SK-N-SH (cell line): ENCODE data around the gene EXOC4. TPM values are rescaled to one million over a fixed set of nuclear protein-coding genes. Genes with fewer than 3 reads are reported as not detected.

Source experiments
- CTCF ChIA-PET: fragments of 300-600, 350-600 bp; formaldehyde crosslinking; extraction: SDS; loops from one replicate; lab custom pipeline; 2021; lab: Yijun Ruan, JAX
- POLR2A ChIA-PET: fragments of 350-600 bp; sonication (Branson Sonifier 250); formaldehyde crosslinking; extraction: SDS; loops from one replicate; lab custom pipeline; 2020; ENCODE audit warnings: antibody characterized with exemption, inconsistent platforms; lab: Yijun Ruan, JAX
- DNase-seq: peaks from one replicate; pipeline ENCODE4 v3.0.0; 2012
- H2AFZ ChIP-seq: fragments of 200-600 bp; sonication (generic); 2 replicates; pipeline ENCODE4 v1.8.1; 2016; ENCODE audit warnings: antibody characterized with exemption, mild to moderate bottlenecking, low read depth
- H3F3A ChIP-seq: fragments of 200-600 bp; sonication (generic); replicated peaks from 2 replicates; pipeline ENCODE3; 2016; ENCODE audit warnings: antibody characterized with exemption, mild to moderate bottlenecking; ENCODE audit not compliant: insufficient read depth
- H3K27ac ChIP-seq, 2 experiments: fragments of 200-500 bp in 1 of 2; fragments of 200-600 bp in 1 of 2; sonication (Bioruptor generic) in 1 of 2; sonication (generic), shearing (Covaris generic) in 1 of 2; 2 replicates each; pipeline versions ENCODE4 v1.5.1 to v1.6.1; 2014 to 2016; ENCODE audit warnings: low read depth in 2 of 2, inconsistent platforms in 1 of 2, low read length in 1 of 2, mild to moderate bottlenecking in 1 of 2, mixed read lengths in 1 of 2
- H3K27me3 ChIP-seq: fragments of 200-600 bp; sonication (generic), shearing (Covaris generic); 2 replicates; pipeline ENCODE4 v1.6.1; 2016; ENCODE audit warnings: mixed run types; ENCODE audit not compliant: insufficient read depth
- H3K36me3 ChIP-seq, 2 experiments: fragments of 200-500 bp in 1 of 2; fragments of 200-600 bp in 1 of 2; sonication (Bioruptor generic) in 1 of 2; sonication (generic) in 1 of 2; replicated peaks in 1 of 2; 2 replicates each; pipeline versions ENCODE3 to v1.5.1; 2014 to 2016; ENCODE audit warnings: low read length in 1 of 2, mild to moderate bottlenecking in 1 of 2; ENCODE audit not compliant: insufficient read depth in 2 of 2, control insufficient read depth in 1 of 2
- H3K4me1 ChIP-seq, 2 experiments: fragments of 200-500 bp in 1 of 2; fragments of 200-600 bp in 1 of 2; sonication (Bioruptor generic) in 1 of 2; sonication (generic), shearing (Covaris generic) in 1 of 2; 2 replicates each; pipeline versions ENCODE4 v1.5.1 to v1.6.1; 2014 to 2016; ENCODE audit warnings: low read depth in 1 of 2, low read length in 1 of 2, mixed run types in 1 of 2; ENCODE audit not compliant: insufficient read depth in 2 of 2, control insufficient read depth in 1 of 2
- H3K4me2 ChIP-seq: fragments of 200-600 bp; sonication (generic), shearing (Covaris generic); 2 replicates; pipeline ENCODE4 v1.6.1; 2017; ENCODE audit warnings: mixed run types
- H3K4me3 ChIP-seq, 2 experiments: fragments of 200-500 bp in 1 of 2; fragments of 200-600 bp in 1 of 2; sonication (Bioruptor generic) in 1 of 2; sonication (generic), shearing (Covaris generic) in 1 of 2; 2 replicates each; pipeline versions ENCODE4 v1.5.1 to v1.8.1; 2014 to 2016; ENCODE audit warnings: low read depth in 2 of 2, inconsistent platforms in 1 of 2, low read length in 1 of 2, mild to moderate bottlenecking in 1 of 2, mixed read lengths in 1 of 2, moderate library complexity in 1 of 2
- H3K79me2 ChIP-seq: fragments of 200-600 bp; sonication (generic); 2 replicates; pipeline ENCODE4 v1.8.1; 2017; ENCODE audit warnings: mild to moderate bottlenecking; ENCODE audit not compliant: insufficient read depth
- H3K9ac ChIP-seq: fragments of 200-600 bp; sonication (generic); 2 replicates; pipeline ENCODE4 v1.6.1; 2017; ENCODE audit warnings: mixed run types
- H3K9me2 ChIP-seq: fragments of 200-600 bp; sonication (generic); 2 replicates; pipeline ENCODE4 v1.6.1; 2017; ENCODE audit warnings: mixed run types
- H3K9me3 ChIP-seq: fragments of 200-600 bp; sonication (generic); 2 replicates; pipeline ENCODE4 v1.6.1; 2017; ENCODE audit warnings: mixed run types, mild to moderate bottlenecking, moderate library complexity
- H4K20me1 ChIP-seq: fragments of 200-600 bp; sonication (generic); 2 replicates; pipeline ENCODE4 v1.6.1; 2017; ENCODE audit warnings: mild to moderate bottlenecking, mixed run types; ENCODE audit not compliant: insufficient read depth
- EZH2phosphoT487 ChIP-seq: fragments of 200-600 bp; sonication (generic); IDR thresholded peaks from 2 replicates; pipeline ENCODE4 v1.6.1; 2017; ENCODE audit warnings: low read depth, mixed run types, mild to moderate bottlenecking, antibody characterized with exemption, moderate library complexity, borderline replicate concordance
- FOXM1 ChIP-seq: IDR thresholded peaks from 2 replicates; pipeline ENCODE4 v1.4.0; 2012; ENCODE audit warnings: low read depth, mild to moderate bottlenecking
- GABPA ChIP-seq: IDR thresholded peaks from 2 replicates; pipeline ENCODE4 v1.4.0; 2012; ENCODE audit warnings: low read depth, mild to moderate bottlenecking
- JUND ChIP-seq: IDR thresholded peaks from 2 replicates; pipeline ENCODE4 v1.4.0; 2012
- MEF2A ChIP-seq: IDR thresholded peaks from 2 replicates; pipeline ENCODE4 v1.4.0; 2012; ENCODE audit warnings: low read depth, borderline replicate concordance
- MXI1 ChIP-seq: IDR thresholded peaks from 2 replicates; pipeline ENCODE4 v1.6.1; 2012; ENCODE audit warnings: mild to moderate bottlenecking, low read depth, low read length, improper control_type of control experiment
- NFIC ChIP-seq: IDR thresholded peaks from 2 replicates; pipeline ENCODE4 v1.4.0; 2012; ENCODE audit warnings: borderline replicate concordance
- POLR2AphosphoS5 ChIP-seq: IDR thresholded peaks from 2 replicates; pipeline ENCODE4 v1.6.1; 2012; ENCODE audit warnings: low read depth, low read length
- RCOR1 ChIP-seq: fragments of 150-350 bp; IDR thresholded peaks from 2 replicates; pipeline ENCODE4 v1.6.1; 2017; ENCODE audit warnings: antibody characterized with exemption, low read length
- RXRA ChIP-seq: IDR thresholded peaks from 2 replicates; pipeline ENCODE4 v1.4.0; 2012; ENCODE audit warnings: low read depth, mild to moderate bottlenecking, borderline replicate concordance
- SIN3A ChIP-seq: IDR thresholded peaks from 2 replicates; pipeline ENCODE4 v1.6.1; 2012; ENCODE audit warnings: low read depth, mild to moderate bottlenecking, low read length, moderate library complexity, borderline replicate concordance
- SMC3 ChIP-seq: IDR thresholded peaks from 2 replicates; pipeline ENCODE4 v1.6.1; 2012; ENCODE audit warnings: low read depth, low read length, improper control_type of control experiment
- TAF1 ChIP-seq: IDR thresholded peaks from 2 replicates; pipeline ENCODE4 v1.6.1; 2012; ENCODE audit warnings: low read depth, mild to moderate bottlenecking, low read length, moderate library complexity, borderline replicate concordance
- TEAD4 ChIP-seq: IDR thresholded peaks from 2 replicates; pipeline ENCODE4 v1.4.0; 2012; ENCODE audit warnings: mild to moderate bottlenecking, borderline replicate concordance; ENCODE audit not compliant: insufficient read depth
- WGBS: methylation state at CpG from one replicate; pipeline ENCODE4 v1.1.6; 2017; ENCODE audit warnings: low lambda C conversion rate; 5-methylcytosine and 5-hydroxymethylcytosine counted together
- polyA plus RNA-seq, 3 experiments: library from polyadenylated mRNA; depleted of rRNA; stranded (reverse); fragments of >200 nt; gene quantifications; 2 replicates each; pipeline ENCODE4 v1.2.3, GENCODE V29; 2012
- TF ChIP-seq, protein P1 (sequence below): IDR thresholded peaks from 2 replicates; pipeline ENCODE4; 2012
- TF ChIP-seq, protein P2 (sequence below): fragments of 150-350 bp; IDR thresholded peaks from 2 replicates; pipeline ENCODE4 v1.6.1; 2016; ENCODE audit warnings: mild to moderate bottlenecking, low read depth, low read length
- TF ChIP-seq, protein P3 (sequence below): IDR thresholded peaks from 2 replicates; pipeline ENCODE4 v1.4.0; 2012; ENCODE audit warnings: low read depth, borderline replicate concordance
- TF ChIP-seq, protein P4 (sequence below): fragments of 150-350 bp; IDR thresholded peaks from 2 replicates; pipeline ENCODE4 v1.6.1; 2017; ENCODE audit warnings: antibody characterized with exemption, low read length, low read depth, borderline replicate concordance
- TF ChIP-seq, protein P5 (sequence below): fragments of 200-600 bp; sonication (generic); IDR thresholded peaks from 2 replicates; pipeline ENCODE4 v1.6.1; 2017; ENCODE audit warnings: antibody characterized with exemption, mild to moderate bottlenecking, moderate library complexity
- TF ChIP-seq, protein P6 (sequence below): IDR thresholded peaks from 2 replicates; pipeline ENCODE4 v1.4.0; 2012; ENCODE audit warnings: low read depth

Gene EXOC4
- polyA plus RNA-seq, 1 of the 3 experiments (the other 2 are of a cell fraction): 37.3 TPM

DNA sequence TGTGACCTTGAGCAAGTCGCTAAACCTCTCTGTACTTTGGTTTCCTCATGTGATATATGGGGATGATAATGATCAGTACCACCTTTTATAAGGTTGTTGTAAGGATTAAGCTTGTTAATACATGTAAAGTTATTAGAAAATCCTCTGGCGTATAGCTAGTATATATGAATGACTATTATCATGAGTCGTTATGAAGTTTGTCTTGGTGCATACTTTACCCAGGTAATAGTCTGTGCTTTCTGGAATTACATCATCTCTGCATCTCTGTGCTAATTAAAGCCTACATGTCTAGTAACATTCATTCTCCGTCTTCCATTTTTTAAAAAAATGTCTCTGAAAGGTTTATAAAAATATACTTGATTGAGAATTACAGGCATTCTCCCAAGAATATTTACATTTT lies 524.8 kb downstream of the EXOC4 start:
- peaks cover 0 to 58% of the 10 kb centered on the region in 2 experiments; a peak in 2 of 4 replicates for H3K4me1 ChIP-seq
- no peak overlapping the region for H3K4me3 ChIP-seq
- no peak overlapping the region for H2AFZ ChIP-seq
- H3F3A ChIP-seq: no peaks in the 10 kb centered on the region
- WGBS: 94% methylated on average over 4 of the region's 4 CpGs
- no peak overlapping the region for H3K4me2 ChIP-seq
- H3K79me2 ChIP-seq: no peaks in the 10 kb centered on the region
- H3K9me2 ChIP-seq: no peaks in the 10 kb centered on the region
- H3K27me3 ChIP-seq: no peaks in the 10 kb centered on the region
- H4K20me1 ChIP-seq: no peaks in the 10 kb centered on the region
- peak overlapping the region in 1 of 2 experiments; percentile 83; a peak in 2 of 4 replicates for H3K27ac ChIP-seq
- DNase-seq: no peak
- H3K9me3 ChIP-seq: no peaks in the 10 kb centered on the region
- POLR2A ChIA-PET: no interaction called here
- TF ChIP-seq MEF2A: no peak
- no peak for TF ChIP-seq JUND
- TF ChIP-seq MXI1: no peak
- TF ChIP-seq SIN3A: no peak
- TF ChIP-seq, all 33 proteins: peak for 0
- CTCF ChIA-PET: interaction anchor here (0.6 to 2.4 kb wide), 7 partner anchors 13 to 643 kb away, joined by 3 to 10 read pairs (median 4); no protein-coding TSS in a partner anchor
- H3K36me3 ChIP-seq: peaks cover 7 to 38% of the 10 kb centered on the region in 2 experiments
- H3K9ac ChIP-seq: no peak overlapping the region

DNA sequence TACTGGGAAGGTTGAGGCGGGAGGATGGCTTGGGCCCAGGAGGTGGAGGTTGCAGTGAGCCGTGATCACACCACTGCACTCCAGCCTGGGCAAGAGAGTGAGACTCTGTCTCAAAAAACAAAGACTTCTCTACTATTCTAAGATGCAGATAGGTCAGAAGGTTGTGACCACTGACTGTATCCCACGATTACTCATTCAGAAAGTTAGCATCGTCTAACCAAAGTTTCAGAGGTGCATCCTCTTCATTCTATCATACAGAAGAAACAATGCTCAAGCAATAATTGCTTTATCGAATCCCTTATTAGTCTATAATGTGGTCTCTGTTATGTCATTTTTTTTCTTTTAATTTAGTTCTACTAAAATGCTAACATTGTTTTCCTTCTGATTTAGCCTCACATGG lies 525.6 kb downstream of the EXOC4 start:
- CTCF ChIA-PET: interaction anchor here (1.5 to 2.4 kb wide), 4 partner anchors 12 to 642 kb away, joined by 4 to 10 read pairs (median 6); no protein-coding TSS in a partner anchor
- no peak for DNase-seq
- Histone ChIP-seq H3K4me1 (peaks cover 0 to 58% of the 10 kb centered on the region in 2 experiments; a peak in 2 of 4 replicates), H3F3A (no peaks in the 10 kb centered on the region)
- no peak for TF ChIP-seq TAF1
- TF ChIP-seq, protein P1, sequence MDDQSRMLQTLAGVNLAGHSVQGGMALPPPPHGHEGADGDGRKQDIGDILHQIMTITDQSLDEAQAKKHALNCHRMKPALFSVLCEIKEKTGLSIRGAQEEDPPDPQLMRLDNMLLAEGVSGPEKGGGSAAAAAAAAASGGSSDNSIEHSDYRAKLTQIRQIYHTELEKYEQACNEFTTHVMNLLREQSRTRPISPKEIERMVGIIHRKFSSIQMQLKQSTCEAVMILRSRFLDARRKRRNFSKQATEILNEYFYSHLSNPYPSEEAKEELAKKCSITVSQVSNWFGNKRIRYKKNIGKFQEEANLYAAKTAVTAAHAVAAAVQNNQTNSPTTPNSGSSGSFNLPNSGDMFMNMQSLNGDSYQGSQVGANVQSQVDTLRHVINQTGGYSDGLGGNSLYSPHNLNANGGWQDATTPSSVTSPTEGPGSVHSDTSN: no peak
- TF ChIP-seq, protein P2, sequence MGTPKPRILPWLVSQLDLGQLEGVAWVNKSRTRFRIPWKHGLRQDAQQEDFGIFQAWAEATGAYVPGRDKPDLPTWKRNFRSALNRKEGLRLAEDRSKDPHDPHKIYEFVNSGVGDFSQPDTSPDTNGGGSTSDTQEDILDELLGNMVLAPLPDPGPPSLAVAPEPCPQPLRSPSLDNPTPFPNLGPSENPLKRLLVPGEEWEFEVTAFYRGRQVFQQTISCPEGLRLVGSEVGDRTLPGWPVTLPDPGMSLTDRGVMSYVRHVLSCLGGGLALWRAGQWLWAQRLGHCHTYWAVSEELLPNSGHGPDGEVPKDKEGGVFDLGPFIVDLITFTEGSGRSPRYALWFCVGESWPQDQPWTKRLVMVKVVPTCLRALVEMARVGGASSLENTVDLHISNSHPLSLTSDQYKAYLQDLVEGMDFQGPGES: no peak
- TF ChIP-seq, protein P3, sequence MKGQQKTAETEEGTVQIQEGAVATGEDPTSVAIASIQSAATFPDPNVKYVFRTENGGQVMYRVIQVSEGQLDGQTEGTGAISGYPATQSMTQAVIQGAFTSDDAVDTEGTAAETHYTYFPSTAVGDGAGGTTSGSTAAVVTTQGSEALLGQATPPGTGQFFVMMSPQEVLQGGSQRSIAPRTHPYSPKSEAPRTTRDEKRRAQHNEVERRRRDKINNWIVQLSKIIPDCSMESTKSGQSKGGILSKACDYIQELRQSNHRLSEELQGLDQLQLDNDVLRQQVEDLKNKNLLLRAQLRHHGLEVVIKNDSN: no peak
- TF ChIP-seq MXI1: no peak
- TF ChIP-seq SMC3: no peak
- no peak for TF ChIP-seq RXRA
- TF ChIP-seq, protein P4, sequence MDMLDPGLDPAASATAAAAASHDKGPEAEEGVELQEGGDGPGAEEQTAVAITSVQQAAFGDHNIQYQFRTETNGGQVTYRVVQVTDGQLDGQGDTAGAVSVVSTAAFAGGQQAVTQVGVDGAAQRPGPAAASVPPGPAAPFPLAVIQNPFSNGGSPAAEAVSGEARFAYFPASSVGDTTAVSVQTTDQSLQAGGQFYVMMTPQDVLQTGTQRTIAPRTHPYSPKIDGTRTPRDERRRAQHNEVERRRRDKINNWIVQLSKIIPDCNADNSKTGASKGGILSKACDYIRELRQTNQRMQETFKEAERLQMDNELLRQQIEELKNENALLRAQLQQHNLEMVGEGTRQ: no peak
- TF ChIP-seq GABPA: no peak
- no peak for TF ChIP-seq NFIC
- TF ChIP-seq FOXM1: no peak
- TF ChIP-seq RCOR1: no peak
- TF ChIP-seq, protein P5, sequence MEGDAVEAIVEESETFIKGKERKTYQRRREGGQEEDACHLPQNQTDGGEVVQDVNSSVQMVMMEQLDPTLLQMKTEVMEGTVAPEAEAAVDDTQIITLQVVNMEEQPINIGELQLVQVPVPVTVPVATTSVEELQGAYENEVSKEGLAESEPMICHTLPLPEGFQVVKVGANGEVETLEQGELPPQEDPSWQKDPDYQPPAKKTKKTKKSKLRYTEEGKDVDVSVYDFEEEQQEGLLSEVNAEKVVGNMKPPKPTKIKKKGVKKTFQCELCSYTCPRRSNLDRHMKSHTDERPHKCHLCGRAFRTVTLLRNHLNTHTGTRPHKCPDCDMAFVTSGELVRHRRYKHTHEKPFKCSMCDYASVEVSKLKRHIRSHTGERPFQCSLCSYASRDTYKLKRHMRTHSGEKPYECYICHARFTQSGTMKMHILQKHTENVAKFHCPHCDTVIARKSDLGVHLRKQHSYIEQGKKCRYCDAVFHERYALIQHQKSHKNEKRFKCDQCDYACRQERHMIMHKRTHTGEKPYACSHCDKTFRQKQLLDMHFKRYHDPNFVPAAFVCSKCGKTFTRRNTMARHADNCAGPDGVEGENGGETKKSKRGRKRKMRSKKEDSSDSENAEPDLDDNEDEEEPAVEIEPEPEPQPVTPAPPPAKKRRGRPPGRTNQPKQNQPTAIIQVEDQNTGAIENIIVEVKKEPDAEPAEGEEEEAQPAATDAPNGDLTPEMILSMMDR: no peak
- TF ChIP-seq EZH2phosphoT487: no peak
- no peak for TF ChIP-seq POLR2AphosphoS5
- TF ChIP-seq MEF2A: no peak
- TF ChIP-seq TEAD4: no peak
- TF ChIP-seq, protein P6, sequence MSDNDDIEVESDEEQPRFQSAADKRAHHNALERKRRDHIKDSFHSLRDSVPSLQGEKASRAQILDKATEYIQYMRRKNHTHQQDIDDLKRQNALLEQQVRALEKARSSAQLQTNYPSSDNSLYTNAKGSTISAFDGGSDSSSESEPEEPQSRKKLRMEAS: no peak
- no peak for TF ChIP-seq JUND
- TF ChIP-seq, all 33 proteins: peak for 0
- no peaks in the 10 kb centered on the region for H3K9me2 ChIP-seq
- WGBS: 98% methylated on average over 5 of the region's 5 CpGs
- no peak overlapping the region for H3K9ac ChIP-seq
- no peak overlapping the region for H3K4me2 ChIP-seq
- H3K27me3 ChIP-seq: no peaks in the 10 kb centered on the region
- POLR2A ChIA-PET: no interaction called here
- no peak overlapping the region for H2AFZ ChIP-seq
- peak overlapping the region in 1 of 2 experiments; percentile 100; a peak in 2 of 4 replicates for H3K27ac ChIP-seq
- no peaks in the 10 kb centered on the region for H4K20me1 ChIP-seq
- H3K79me2 ChIP-seq: no peaks in the 10 kb centered on the region
- no peaks in the 10 kb centered on the region for H3K9me3 ChIP-seq
- H3K36me3 ChIP-seq: peaks cover 7 to 38% of the 10 kb centered on the region in 2 experiments
- no peak overlapping the region for H3K4me3 ChIP-seq
